PC-9 (cell line): ENCODE measurements around the gene EXOC4. TPM values are rescaled to one million over a fixed set of nuclear protein-coding genes. Genes with fewer than 3 reads are reported as not detected.

Experiments used
- BruUV-seq: library from RNA; stranded (reverse); fragments of 400-500 nt; replicated peaks from 2 replicates; lab custom pipeline; 2021; lab: Mats Ljungman, UMichigan
- CTCF ChIA-PET: fragments of 300-600 bp; sonication (Branson Sonifier 250); formaldehyde crosslinking; loops from one replicate; lab custom pipeline; 2022; ENCODE audit warnings: antibody characterized with exemption; lab: Charles Lee
- POLR2A ChIA-PET: fragments of 300-600 bp; sonication (Branson Sonifier 250); formaldehyde crosslinking; loops from one replicate; lab custom pipeline; 2022; ENCODE audit warnings: antibody characterized with exemption; ENCODE audit not compliant: unreplicated experiment; lab: Charles Lee
- DNase-seq, 2 experiments: peaks; one replicate each; pipeline versions ENCODE4 v3.0.0 to v3.0.0-alpha.2; 2015 to 2022; ENCODE audit warnings: mixed read lengths in 1 of 2
- H2AFZ ChIP-seq: fragments of 200-600 bp; sonication (generic); 2 replicates; pipeline ENCODE4 v1.8.1; 2017; ENCODE audit warnings: antibody characterized with exemption
- H3F3A ChIP-seq: fragments of 200-600 bp; sonication (generic); 2 replicates; pipeline ENCODE4 v1.8.1; 2017; ENCODE audit warnings: antibody characterized with exemption, mild to moderate bottlenecking, low read depth; ENCODE audit not compliant: insufficient read depth
- H3K27ac ChIP-seq: fragments of 200-600 bp; sonication (generic); 2 replicates; pipeline ENCODE4 v1.6.1; 2016; ENCODE audit warnings: mixed run types
- H3K27me3 ChIP-seq: fragments of 200-600 bp; sonication (generic); 2 replicates; pipeline ENCODE4 v1.6.1; 2016; ENCODE audit warnings: low read depth, mixed run types; ENCODE audit not compliant: insufficient read depth
- H3K36me3 ChIP-seq: fragments of 200-600 bp; sonication (generic); 2 replicates; pipeline ENCODE4 v1.6.1; 2016; ENCODE audit warnings: low read depth, mixed run types
- H3K4me1 ChIP-seq: fragments of 200-600 bp; sonication (generic); replicated peaks from 2 replicates; pipeline ENCODE4 v1.6.1; 2016; ENCODE audit warnings: mixed run types; ENCODE audit not compliant: insufficient read depth
- H3K4me2 ChIP-seq: fragments of 200-600 bp; sonication (generic); 2 replicates; pipeline ENCODE4 v1.6.1; 2017; ENCODE audit warnings: mixed run types
- H3K4me3 ChIP-seq: fragments of 200-600 bp; sonication (generic); 2 replicates; pipeline ENCODE4 v1.6.1; 2016; ENCODE audit warnings: mixed run types
- H3K79me2 ChIP-seq: fragments of 200-600 bp; sonication (generic); 2 replicates; pipeline ENCODE4 v1.6.1; 2017; ENCODE audit warnings: low read depth, mixed run types
- H3K9me2 ChIP-seq: fragments of 200-600 bp; sonication (generic); 2 replicates; pipeline ENCODE4 v1.8.1; 2017; ENCODE audit warnings: mild to moderate bottlenecking; ENCODE audit not compliant: insufficient read depth
- H3K9me3 ChIP-seq: fragments of 200-600 bp; sonication (generic); 2 replicates; pipeline ENCODE4 v1.8.1; 2016; ENCODE audit warnings: low read depth; ENCODE audit not compliant: insufficient read depth
- H4K20me1 ChIP-seq: fragments of 200-600 bp; sonication (generic); 2 replicates; pipeline ENCODE4 v1.8.1; 2017; ENCODE audit not compliant: insufficient read depth
- EZH2 ChIP-seq: fragments of 200-600 bp; sonication (generic); IDR thresholded peaks from 2 replicates; pipeline ENCODE4 v1.8.0; 2017; ENCODE audit warnings: antibody characterized with exemption, low read depth
- intact Hi-C: fragments of 100-400 bp; cut with micrococcal nuclease; formaldehyde crosslinking; loops from one replicate; pipeline ENCODE4 v1.10.0; 2022; ENCODE audit not compliant: unreplicated experiment
- total RNA-seq: library from RNA; stranded (reverse); gene quantifications from 2 replicates; pipeline ENCODE4 v1.2.3, GENCODE V29; 2021
- TF ChIP-seq, protein P1 (sequence below): fragments of 200-600 bp; sonication (generic); conservative IDR thresholded peaks from 2 replicates; pipeline ENCODE4 v1.6.1; 2017; ENCODE audit warnings: mixed run types, antibody characterized with exemption, mild to moderate bottlenecking, moderate library complexity

EXOC4 gene
- total RNA-seq, 1 experiment from 2014 or later = 101 TPM

DNA sequence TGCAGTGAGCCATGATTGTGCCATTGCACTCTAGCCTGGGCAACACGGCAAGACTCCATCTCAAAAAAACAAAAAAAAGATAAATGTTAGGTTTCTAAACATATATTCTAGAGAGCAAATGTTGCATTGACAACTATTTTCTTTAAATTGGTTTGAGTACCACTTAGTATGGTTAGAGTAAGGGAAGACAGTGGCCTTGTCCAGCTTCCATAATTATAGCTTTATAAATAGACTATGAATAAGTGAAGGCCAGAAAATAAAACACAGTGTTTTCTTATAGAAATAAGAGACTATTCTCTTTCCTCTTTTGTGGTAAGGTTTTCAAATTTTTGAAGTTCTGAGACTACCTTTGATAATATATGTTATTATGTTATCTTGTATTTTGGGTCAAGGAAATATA is 50.5 kb downstream of the EXOC4 start:
- no peak overlapping the region for H3K4me3 ChIP-seq
- DNase-seq = no peak
- no peak overlapping the region for H2AFZ ChIP-seq
- H3K9me2 ChIP-seq = no peaks in the 10 kb centered on the region
- H3F3A ChIP-seq = no peaks in the 10 kb centered on the region
- H3K9me3 ChIP-seq = no peaks in the 10 kb centered on the region
- no peaks in the 10 kb centered on the region for H3K79me2 ChIP-seq
- no peaks in the 10 kb centered on the region for H3K4me1 ChIP-seq
- CTCF ChIA-PET = no interaction called here
- H3K27ac ChIP-seq = no peak overlapping the region
- POLR2A ChIA-PET = no interaction called here
- no peak overlapping the region for H3K4me2 ChIP-seq
- H3K27me3 ChIP-seq = no peaks in the 10 kb centered on the region
- TF ChIP-seq, protein P1, sequence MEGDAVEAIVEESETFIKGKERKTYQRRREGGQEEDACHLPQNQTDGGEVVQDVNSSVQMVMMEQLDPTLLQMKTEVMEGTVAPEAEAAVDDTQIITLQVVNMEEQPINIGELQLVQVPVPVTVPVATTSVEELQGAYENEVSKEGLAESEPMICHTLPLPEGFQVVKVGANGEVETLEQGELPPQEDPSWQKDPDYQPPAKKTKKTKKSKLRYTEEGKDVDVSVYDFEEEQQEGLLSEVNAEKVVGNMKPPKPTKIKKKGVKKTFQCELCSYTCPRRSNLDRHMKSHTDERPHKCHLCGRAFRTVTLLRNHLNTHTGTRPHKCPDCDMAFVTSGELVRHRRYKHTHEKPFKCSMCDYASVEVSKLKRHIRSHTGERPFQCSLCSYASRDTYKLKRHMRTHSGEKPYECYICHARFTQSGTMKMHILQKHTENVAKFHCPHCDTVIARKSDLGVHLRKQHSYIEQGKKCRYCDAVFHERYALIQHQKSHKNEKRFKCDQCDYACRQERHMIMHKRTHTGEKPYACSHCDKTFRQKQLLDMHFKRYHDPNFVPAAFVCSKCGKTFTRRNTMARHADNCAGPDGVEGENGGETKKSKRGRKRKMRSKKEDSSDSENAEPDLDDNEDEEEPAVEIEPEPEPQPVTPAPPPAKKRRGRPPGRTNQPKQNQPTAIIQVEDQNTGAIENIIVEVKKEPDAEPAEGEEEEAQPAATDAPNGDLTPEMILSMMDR = no peak
- TF ChIP-seq EZH2 = no peak
- intact Hi-C loops = no loop called here
- peaks cover 4% of the 10 kb centered on the region; the same call in 1 of the 2 replicates for H4K20me1 ChIP-seq
- peaks cover 7% of the 10 kb centered on the region; the same call in 1 of the 2 replicates for H3K36me3 ChIP-seq
- no TSS peak for BruUV-seq

GRCh38 chr7:133303931-133304330 is 51.1 kb downstream of the EXOC4 start:
- POLR2A ChIA-PET = no interaction called here
- TF ChIP-seq EZH2 = no peak
- TF ChIP-seq, protein P1 = no peak
- H3K4me2 ChIP-seq = no peak overlapping the region
- no peak overlapping the region for H3K27ac ChIP-seq
- peaks cover 7% of the 10 kb centered on the region; the same call in 1 of the 2 replicates for H3K36me3 ChIP-seq
- no peaks in the 10 kb centered on the region for H3K9me2 ChIP-seq
- no peak for DNase-seq
- H3F3A ChIP-seq = no peaks in the 10 kb centered on the region
- no peaks in the 10 kb centered on the region for H3K9me3 ChIP-seq
- no peaks in the 10 kb centered on the region for H3K4me1 ChIP-seq
- H2AFZ ChIP-seq = no peak overlapping the region
- intact Hi-C loops = no loop called here
- H3K79me2 ChIP-seq = no peaks in the 10 kb centered on the region
- no peaks in the 10 kb centered on the region for H3K27me3 ChIP-seq
- no TSS peak for BruUV-seq
- H4K20me1 ChIP-seq = peaks cover 4% of the 10 kb centered on the region; the same call in 1 of the 2 replicates
- CTCF ChIA-PET = no interaction called here
- no peak overlapping the region for H3K4me3 ChIP-seq

- H3K4me1 ChIP-seq = no peaks in the 10 kb centered on the region
- ChIA-PET POLR2A (no interaction called here), CTCF (no interaction called here)
- BruUV-seq = no TSS peak
- peaks cover 7% of the 10 kb centered on the region; the same call in 1 of the 2 replicates for H3K36me3 ChIP-seq
- H3K9me2 ChIP-seq = no peaks in the 10 kb centered on the region
- no peaks in the 10 kb centered on the region for H3K27me3 ChIP-seq
- no peak overlapping the region for H2AFZ ChIP-seq
- no peaks in the 10 kb centered on the region for H3F3A ChIP-seq
- TF ChIP-seq EZH2 = no peak
- TF ChIP-seq, protein P1 = no peak
- H3K79me2 ChIP-seq = no peaks in the 10 kb centered on the region
- no peak for DNase-seq
- no peak overlapping the region for H3K27ac ChIP-seq
- H3K9me3 ChIP-seq = no peaks in the 10 kb centered on the region
- no peaks in the 10 kb centered on the region for H4K20me1 ChIP-seq
- no peak overlapping the region for H3K4me2 ChIP-seq
- intact Hi-C loops = no loop called here
- H3K4me3 ChIP-seq = no peak overlapping the region
These were observed 56.5 kb downstream of the EXOC4 start for GRCh38 chr7:133309333-133309732.
